K562 (cell line): ENCODE data around the gene DGKE. TPM values are rescaled to one million over a fixed set of nuclear protein-coding genes. Genes with fewer than 3 reads are reported as not detected.

ENCODE experiments used
- ATAC-seq: fragments of 200-7000 bp; cut with Tn5 transposase; 3 replicates; pipeline ENCODE4 v1.9.1; 2020; ENCODE audit warnings: moderate library complexity
- BruUV-seq: library from RNA; stranded (reverse); fragments of 400-500 nt; replicated peaks from 2 replicates; lab custom pipeline; 2021; lab: Mats Ljungman, UMichigan
- CTCF ChIA-PET: fragments of 300-600 bp; formaldehyde crosslinking; extraction: SDS; loops from one replicate; lab custom pipeline; 2021; ENCODE audit warnings: low intra/inter-chr PET ratio; lab: Yijun Ruan, JAX
- POLR2A ChIA-PET: fragments of 300-600, 350-650 bp; sonication (Branson Sonifier 250); formaldehyde crosslinking; extraction: SDS; loops from one replicate; lab custom pipeline; 2021; ENCODE audit warnings: antibody characterized with exemption, inconsistent platforms; lab: Yijun Ruan, JAX
- DNase-seq, 4 experiments: peaks; one replicate each; pipeline versions ENCODE4 v3.0.0 to v3.0.0-alpha.2; 2011 to 2018; ENCODE audit warnings: low spot score in 3 of 4, mixed read lengths in 3 of 4; ENCODE audit errors: extremely low read depth in 1 of 4
- FAIRE-seq: peaks from 2 replicates; lab custom pipeline; 2011; peaks lifted over from hg19 to GRCh38; lab: Jason Lieb, UNC
- H2AFZ ChIP-seq: 2 replicates; pipeline ENCODE4 v1.6.0; 2011; ENCODE audit warnings: low read depth, low read length, control low read depth, inconsistent platforms
- H3K27ac ChIP-seq: fragments of 200-600 bp; 3 replicates; pipeline ENCODE4 v1.8.0; 2011; ENCODE audit warnings: low read depth, mild to moderate bottlenecking, control low read depth, inconsistent platforms, low read length, moderate library complexity, mixed read lengths; ENCODE audit errors: extremely low read depth
- H3K27me3 ChIP-seq, 2 experiments: fragments of 300-600 bp in 1 of 2; 2 replicates in 1 of 2; 3 replicates in 1 of 2; pipeline versions ENCODE4 v1.6.0 to v1.8.0; 2011; ENCODE audit warnings: inconsistent platforms in 2 of 2, low read length in 2 of 2, mild to moderate bottlenecking in 1 of 2, mixed read lengths in 1 of 2, moderate library complexity in 1 of 2; ENCODE audit not compliant: control insufficient read depth in 2 of 2, insufficient read depth in 2 of 2
- H3K36me3 ChIP-seq: fragments of 300-600 bp; 3 replicates; pipeline ENCODE4 v1.8.0; 2011; ENCODE audit warnings: mild to moderate bottlenecking, low read length, inconsistent platforms; ENCODE audit not compliant: control insufficient read depth, insufficient read depth
- H3K4me1 ChIP-seq, 2 experiments: fragments of 200-600 bp in 1 of 2; replicated peaks in 1 of 2; 2 replicates in 1 of 2; 3 replicates in 1 of 2; pipeline versions ENCODE4 v1.5.1 to v1.8.0; 2011; ENCODE audit warnings: inconsistent platforms in 2 of 2, low read length in 2 of 2, mild to moderate bottlenecking in 1 of 2, mixed read lengths in 1 of 2, moderate library complexity in 1 of 2; ENCODE audit not compliant: control insufficient read depth in 2 of 2, insufficient read depth in 2 of 2
- H3K4me2 ChIP-seq: 2 replicates; pipeline ENCODE4 v1.6.1; 2011; ENCODE audit warnings: low read length, control low read depth, inconsistent platforms, mixed read lengths; ENCODE audit not compliant: insufficient read depth
- H3K4me3 ChIP-seq: fragments of 200-600 bp; sonication (generic), shearing (Covaris generic); 2 replicates; pipeline ENCODE4 v1.5.1; 2016; ENCODE audit warnings: control low read depth, inconsistent platforms
- H3K79me2 ChIP-seq: fragments of 200-600 bp; 3 replicates; pipeline ENCODE4 v1.8.0; 2011; ENCODE audit warnings: low read length, inconsistent platforms; ENCODE audit not compliant: control insufficient read depth, insufficient read depth
- H3K9ac ChIP-seq, 2 experiments: 2 replicates each; pipeline versions ENCODE4 v1.6.0 to v1.6.1; 2011; ENCODE audit warnings: low read depth in 2 of 2, low read length in 2 of 2, control low read depth in 1 of 2, inconsistent platforms in 1 of 2, mild to moderate bottlenecking in 1 of 2, mixed read lengths in 1 of 2; ENCODE audit not compliant: insufficient read depth in 1 of 2
- H3K9me1 ChIP-seq: one replicate; pipeline ENCODE4 v1.6.0; 2011; ENCODE audit warnings: inconsistent platforms, mild to moderate bottlenecking, low read length, moderate library complexity; ENCODE audit not compliant: control insufficient read depth, insufficient read depth
- H3K9me3 ChIP-seq: replicated peaks from 2 replicates; pipeline ENCODE4 v1.5.1; 2011; ENCODE audit warnings: low read depth, low read length, inconsistent platforms; ENCODE audit not compliant: control insufficient read depth, insufficient read depth
- H4K20me1 ChIP-seq: replicated peaks from 2 replicates; pipeline ENCODE4 v1.6.1; 2011; ENCODE audit warnings: low read length, inconsistent platforms, mixed read lengths; ENCODE audit not compliant: control insufficient read depth, insufficient read depth
- MEIS2 ChIP-seq: fragments of 450-650 bp; IDR thresholded peaks from 2 replicates; pipeline ENCODE4 v1.6.1; 2014; ENCODE audit warnings: mild to moderate bottlenecking; ENCODE audit not compliant: partially characterized antibody
- PBX2 ChIP-seq, 2 experiments: IDR thresholded peaks in 1 of 2; conservative IDR thresholded peaks in 1 of 2; 2 replicates each; pipeline ENCODE4 v1.6.1; 2016; ENCODE audit warnings: low read depth in 2 of 2, mild to moderate bottlenecking in 1 of 2, missing compliant biosample characterization in 1 of 2, missing genetic modification characterization in 1 of 2, moderate library complexity in 1 of 2
- ZNF134 ChIP-seq: fragments of 250-450 bp; sonication (Bioruptor Pico); conservative IDR thresholded peaks from 2 replicates; pipeline ENCODE4 v1.4.0; 2020
- WGBS: fragments of 100-300 bp; shearing (Covaris generic); methylation state at CpG from one replicate; pipeline ENCODE4 v1.1.6; 2016; ENCODE audit warnings: low coverage, mixed read lengths; ENCODE audit not compliant: insufficient coverage; ENCODE audit errors: missing lambda C conversion rate; 5-methylcytosine and 5-hydroxymethylcytosine counted together
- in situ Hi-C: fragments of 300-500 bp; cut with MboI; formaldehyde crosslinking; loops from 4 replicates; pipeline ENCODE4 v1.15.0; 2018; ENCODE audit warnings: inconsistent platforms, mixed read lengths
- intact Hi-C: fragments of 100-400 bp; cut with micrococcal nuclease; formaldehyde crosslinking; loops from 2 replicates; pipeline ENCODE4 v1.14.2; 2022
- polyA plus RNA-seq, 8 experiments: library from polyadenylated mRNA; depleted of rRNA in 4 of 8; stranded (reverse) in 5 of 8; unstranded in 3 of 8; fragments of >200 nt; fragmentation: Nextera tagmentation in 2 of 8; fragmentation: Illumina TruSeq in 1 of 8; extraction: Ambion mirVana in 2 of 8; extraction: Trizol in 1 of 8; gene quantifications; 2 replicates each; pipeline versions ENCODE4 v1.2.1 to v1.2.3, GENCODE V29; 2011 to 2014; ENCODE audit warnings: inconsistent platforms in 1 of 8, missing spikeins in 1 of 8
- total RNA-seq, 7 experiments: library from RNA; depleted of rRNA in 6 of 7; stranded (reverse); fragments of >200 nt in 6 of 7; fragmentation: Illumina TruSeq in 2 of 7; extraction: Trizol in 2 of 7; gene quantifications; 2 replicates each; pipeline versions ENCODE4 v1.2.1 to v1.2.3, GENCODE V29; 2011 to 2021; ENCODE audit warnings: low replicate concordance in 1 of 7

The DGKE gene
- total and polyA plus RNA-seq, 9 of the 15 experiments (the other 6 are each of a cell fraction or from before 2014, with no cell fraction given), result 1.3 to 9.9 (median 5.9) TPM

- in situ Hi-C loops, result no loop called here
- Histone ChIP-seq H3K4me3 (no peak overlapping the region), H3K79me2 (no peaks in the 10 kb centered on the region), H3K36me3 (no peaks in the 10 kb centered on the region), H3K9me3 (no peaks in the 10 kb centered on the region), H3K4me2 (no peak overlapping the region), H3K4me1 (no peaks in the 10 kb centered on the region; a peak in 1 of 5 replicates), H3K9ac (no peak overlapping the region), H3K27ac (no peak overlapping the region), H3K9me1 (no peaks in the 10 kb centered on the region), H2AFZ (no peak overlapping the region), H3K27me3 (no peaks in the 10 kb centered on the region), H4K20me1 (no peaks in the 10 kb centered on the region)
- ChIA-PET CTCF (no interaction called here), POLR2A (interaction anchor here (0.6 to 1.1 kb wide), 2 partner anchors 10 to 11 kb away, joined by 3 to 4 read pairs; no protein-coding TSS in a partner anchor)
- no TSS peak for BruUV-seq
- ATAC-seq, result no peak
- TF ChIP-seq MEIS2 (peak; percentile 40), PBX2 (CRISPR knock-in tag; IDR thresholded peaks at IDR 0.05; ENCODE audit: low read depth) (no peak), PBX2 (tag; conservative IDR thresholded peaks at IDR 0.05; ENCODE audit: low read depth) (peak; percentile 18; the same call in 1 of the 2 replicates), ZNF134 (CRISPR knock-in tag) (no peak)
- 23% methylated on average over 1 of the region's 1 CpG for WGBS
- DNase-seq, result no peak
- intact Hi-C loops, result loop anchor here (10.0 kb wide), 1 partner anchor 290 kb away; no protein-coding TSS in a partner anchor
- no peak for FAIRE-seq
Observed at GRCh38 chr17:56824503-56824902, 9.4 kb upstream of the DGKE start.
